GM12878 (cell line): Measurements from ENCODE around the gene HS6ST3. TPM values are rescaled to one million over a fixed set of nuclear protein-coding genes. Genes with fewer than 3 reads are reported as not detected.

Source experiments
- ATAC-seq: fragments of 200-7000 bp; cut with Tn5 transposase; 3 replicates; pipeline ENCODE4 v1.9.1; 2020; ENCODE audit warnings: mild to moderate bottlenecking, moderate library complexity
- BruUV-seq: library from RNA; stranded (reverse); fragments of 400-500 nt; replicated peaks from 2 replicates; lab custom pipeline; 2021; lab: Mats Ljungman, UMichigan
- CTCF ChIA-PET: fragments of 300-600 bp; sonication (Branson Sonifier 250); formaldehyde crosslinking; extraction: SDS; loops from one replicate; lab custom pipeline; 2021; ENCODE audit warnings: inconsistent platforms; lab: Yijun Ruan, JAX
- POLR2A ChIA-PET: fragments of 350-600 bp; formaldehyde crosslinking; extraction: SDS; loops from one replicate; lab custom pipeline; 2021; ENCODE audit warnings: inconsistent platforms; lab: Charles Lee
- RAD21 ChIA-PET: fragments of 300-600 bp; sonication (Branson Sonifier 250); formaldehyde crosslinking; loops from one replicate; lab custom pipeline; 2023; ENCODE audit warnings: antibody characterized with exemption; ENCODE audit not compliant: unreplicated experiment; lab: Charles Lee
- SMC1A ChIA-PET: fragments of 300-600 bp; sonication (Branson Sonifier 250); formaldehyde crosslinking; loops from one replicate; lab custom pipeline; 2023; ENCODE audit not compliant: unreplicated experiment, uncharacterized antibody; lab: Charles Lee
- DNase-seq: peaks from one replicate; pipeline ENCODE4 v3.0.0-alpha.2; 2011; ENCODE audit warnings: low read depth, low spot score
- FAIRE-seq: peaks from 3 replicates; lab custom pipeline; 2011; peaks lifted over from hg19 to GRCh38; lab: Jason Lieb, UNC
- H2AFZ ChIP-seq: 2 replicates; pipeline ENCODE4 v1.6.0; 2011; ENCODE audit warnings: low read depth, low read length, control low read depth; ENCODE audit not compliant: control insufficient read depth
- H3K27ac ChIP-seq: 2 replicates; pipeline ENCODE4 v1.5.1; 2011; ENCODE audit warnings: control low read depth; ENCODE audit not compliant: control insufficient read depth, insufficient read depth
- H3K27me3 ChIP-seq, 2 experiments: replicated peaks in 1 of 2; 2 replicates each; pipeline versions ENCODE4 v1.6.0 to v1.6.1; 2011; ENCODE audit warnings: low read length in 1 of 2; ENCODE audit not compliant: control insufficient read depth in 2 of 2, insufficient read depth in 2 of 2
- H3K36me3 ChIP-seq, 2 experiments: 2 replicates each; pipeline ENCODE4 v1.5.1; 2011; ENCODE audit warnings: low read length in 1 of 2; ENCODE audit not compliant: control insufficient read depth in 2 of 2, insufficient read depth in 2 of 2
- H3K4me1 ChIP-seq: 2 replicates; pipeline ENCODE4 v1.6.1; 2011; ENCODE audit warnings: mild to moderate bottlenecking, low read length, moderate library complexity, mixed read lengths; ENCODE audit not compliant: control insufficient read depth, insufficient read depth
- H3K4me2 ChIP-seq: 2 replicates; pipeline ENCODE4 v1.6.0; 2011; ENCODE audit warnings: control low read depth; ENCODE audit not compliant: control insufficient read depth, insufficient read depth
- H3K4me3 ChIP-seq: fragments of 200-600 bp; sonication (generic); 2 replicates; pipeline ENCODE4 v1.5.1; 2016
- H3K79me2 ChIP-seq: 2 replicates; pipeline ENCODE4 v1.6.0; 2011; ENCODE audit warnings: low read length; ENCODE audit not compliant: control insufficient read depth, insufficient read depth
- H3K9ac ChIP-seq: 2 replicates; pipeline ENCODE4 v1.8.0; 2011; ENCODE audit warnings: low read length, control low read depth, mixed read lengths; ENCODE audit not compliant: control insufficient read depth, insufficient read depth
- H3K9me3 ChIP-seq: replicated peaks from 3 replicates; pipeline ENCODE4 v1.5.1; 2011; ENCODE audit warnings: mild to moderate bottlenecking, low read length; ENCODE audit not compliant: control insufficient read depth, insufficient read depth
- H4K20me1 ChIP-seq: 2 replicates; pipeline ENCODE4 v1.6.0; 2011; ENCODE audit not compliant: control insufficient read depth, insufficient read depth
- CHD1 ChIP-seq: IDR thresholded peaks from 2 replicates; pipeline ENCODE4 v1.6.1; 2012; ENCODE audit warnings: low read depth, low read length, improper control_type of control experiment
- ESRRA ChIP-seq: IDR thresholded peaks from 2 replicates; pipeline ENCODE4 v1.6.1; 2012; ENCODE audit warnings: mild to moderate bottlenecking, low read length, improper control_type of control experiment
- FOXK2 ChIP-seq: fragments of 450-650 bp; IDR thresholded peaks from 2 replicates; pipeline ENCODE4 v1.6.1; 2017; ENCODE audit warnings: mild to moderate bottlenecking, moderate library complexity
- HDAC6 ChIP-seq: fragments of 200-600 bp; sonication (generic); IDR thresholded peaks from one replicate; pipeline ENCODE4 v1.8.0; 2017; ENCODE audit warnings: antibody characterized with exemption; ENCODE audit not compliant: unreplicated experiment
- IRF3 ChIP-seq: fragments of 450-650 bp; IDR thresholded peaks from 2 replicates; pipeline ENCODE4 v1.6.1; 2014; ENCODE audit warnings: mild to moderate bottlenecking
- NRF1 ChIP-seq: conservative IDR thresholded peaks from 2 replicates; pipeline ENCODE4 v1.6.1; 2011; ENCODE audit warnings: mild to moderate bottlenecking, low read depth, low read length, improper control_type of control experiment
- RB1 ChIP-seq: fragments of 450-650 bp; formaldehyde crosslinking; IDR thresholded peaks from 2 replicates; pipeline ENCODE4 v1.6.1; 2017; ENCODE audit warnings: mild to moderate bottlenecking, borderline replicate concordance
- SKIL ChIP-seq: fragments of 450-650 bp; IDR thresholded peaks from 2 replicates; pipeline ENCODE4 v1.6.1; 2017; ENCODE audit warnings: mild to moderate bottlenecking, low read depth, inconsistent platforms; ENCODE audit not compliant: poor library complexity, severe bottlenecking
- ZNF217 ChIP-seq: fragments of 450-650 bp; IDR thresholded peaks from 2 replicates; pipeline ENCODE4 v1.6.1; 2017; ENCODE audit warnings: antibody characterized with exemption, mild to moderate bottlenecking
- ZSCAN29 ChIP-seq: fragments of 450-650 bp; IDR thresholded peaks from 2 replicates; pipeline ENCODE4 v1.6.1; 2017; ENCODE audit warnings: mild to moderate bottlenecking, moderate library complexity
- WGBS: methylation state at CpG from one replicate; pipeline ENCODE4 v1.1.6; 2016; ENCODE audit warnings: low lambda C conversion rate; ENCODE audit not compliant: insufficient replicate concordance, insufficient coverage; ENCODE audit errors: missing lambda C conversion rate; 5-methylcytosine and 5-hydroxymethylcytosine counted together
- in situ Hi-C: fragments of 300-500 bp; cut with MboI; formaldehyde crosslinking; loops from 9 replicates; pipeline ENCODE4 v1.14.3; 2018; ENCODE audit warnings: mixed read lengths
- intact Hi-C: fragments of 100-400 bp; cut with micrococcal nuclease; formaldehyde crosslinking; loops from one replicate; pipeline ENCODE4 v1.14.2; 2022; ENCODE audit not compliant: unreplicated experiment
- polyA plus RNA-seq, 11 experiments: library from polyadenylated mRNA; depleted of rRNA in 4 of 11; unstranded in 6 of 11; stranded (reverse) in 5 of 11; fragments of >200 nt; fragmentation: Nextera tagmentation in 4 of 11; fragmentation: Illumina TruSeq in 1 of 11; extraction: Ambion mirVana in 4 of 11; extraction: Trizol in 1 of 11; gene quantifications; 1 replicate in 1 of 11; 2 replicates in 10 of 11; pipeline versions ENCODE4 v1.2.1 to v1.2.3, GENCODE V29; 2011 to 2016; ENCODE audit warnings: inconsistent platforms in 2 of 11, missing spikeins in 2 of 11, low read depth in 1 of 11
- total RNA-seq, 4 experiments: library from RNA; depleted of rRNA in 3 of 4; stranded (reverse); fragments of >200 nt in 3 of 4; fragmentation: Illumina TruSeq in 1 of 4; extraction: Trizol in 1 of 4; gene quantifications; 2 replicates each; pipeline versions ENCODE4 v1.2.1 to v1.2.3, GENCODE V29; 2013 to 2021
- TF ChIP-seq, protein P1 (sequence below): fragments of 450-650 bp; IDR thresholded peaks from 2 replicates; pipeline ENCODE4 v1.6.1; 2018; ENCODE audit warnings: borderline replicate concordance, mild to moderate bottlenecking; ENCODE audit not compliant: partially characterized antibody
- TF ChIP-seq, protein P2 (sequence below): IDR thresholded peaks from 2 replicates; pipeline ENCODE4 v1.6.1; 2012; ENCODE audit warnings: mild to moderate bottlenecking, low read depth, low read length

HS6ST3 gene
- total and polyA plus RNA-seq, 10 of the 15 experiments (the other 5 are each of a cell fraction or from before 2014, with no cell fraction given) = under 0.01 to 2.9 TPM; not detected in 8

DNA sequence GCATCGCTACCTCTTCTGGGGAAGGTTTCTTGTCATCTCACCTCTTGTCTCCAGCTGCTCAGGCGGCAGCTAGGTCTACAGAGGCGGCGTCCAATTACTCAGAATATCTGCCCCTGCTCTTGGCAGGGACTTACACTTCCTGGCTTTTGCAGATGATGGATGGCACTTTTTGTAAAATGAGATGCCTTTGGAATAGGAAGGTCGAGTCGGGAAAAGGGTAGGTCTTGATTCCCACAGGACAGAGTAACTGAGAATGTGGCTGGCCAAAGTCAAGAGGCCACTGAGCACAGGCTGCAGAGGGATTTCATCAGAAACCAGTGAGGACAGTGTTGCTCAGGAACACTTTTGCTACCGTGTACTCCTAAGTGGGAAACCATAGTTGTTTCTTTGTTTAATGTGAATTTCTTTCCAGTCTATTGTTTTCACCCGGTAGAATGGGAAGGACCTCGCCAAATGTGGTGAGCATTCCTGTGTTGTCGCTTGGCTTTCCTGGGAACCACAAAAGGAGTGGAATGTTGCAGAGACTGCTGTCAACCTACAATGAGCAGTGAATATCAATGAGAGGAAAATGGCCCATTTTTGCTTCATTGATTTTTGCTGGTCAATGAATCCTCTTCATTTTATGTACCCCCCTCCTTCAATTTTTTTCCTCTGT is 383.7 kb downstream of the HS6ST3 start (continued):
- TF ChIP-seq IRF3 (no peak), ZSCAN29 (no peak), ESRRA (no peak), FOXK2 (no peak)

DNA sequence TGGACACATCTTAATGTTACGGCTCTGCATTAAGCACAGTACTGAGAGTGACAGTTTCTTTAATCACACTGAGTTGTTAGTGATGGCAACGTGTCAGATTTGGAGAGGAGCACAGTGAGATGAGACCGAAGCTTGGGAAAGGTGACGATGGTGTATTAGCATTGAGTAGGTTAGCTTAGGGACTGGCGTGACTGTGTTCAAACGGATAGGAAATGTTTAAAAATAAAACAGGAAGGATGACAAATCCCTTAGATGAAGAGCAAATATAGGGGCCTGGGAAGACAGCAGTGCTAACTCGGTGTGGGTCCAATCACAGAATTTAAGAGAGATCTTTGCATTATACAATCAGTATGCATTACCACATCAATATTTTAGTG is 384.3 kb downstream of the HS6ST3 start:
- CTCF ChIA-PET = no interaction called here
- Histone ChIP-seq H3K4me1 (no peaks in the 10 kb centered on the region), H2AFZ (no peak overlapping the region), H3K4me3 (no peak overlapping the region), H3K9ac (no peak overlapping the region), H4K20me1 (no peaks in the 10 kb centered on the region), H3K9me3 (no peaks in the 10 kb centered on the region), H3K79me2 (no peaks in the 10 kb centered on the region), H3K4me2 (no peak overlapping the region), H3K27me3 (no peaks in the 10 kb centered on the region), H3K36me3 (no peaks in the 10 kb centered on the region), H3K27ac (no peak overlapping the region)
- TF ChIP-seq, protein P1, sequence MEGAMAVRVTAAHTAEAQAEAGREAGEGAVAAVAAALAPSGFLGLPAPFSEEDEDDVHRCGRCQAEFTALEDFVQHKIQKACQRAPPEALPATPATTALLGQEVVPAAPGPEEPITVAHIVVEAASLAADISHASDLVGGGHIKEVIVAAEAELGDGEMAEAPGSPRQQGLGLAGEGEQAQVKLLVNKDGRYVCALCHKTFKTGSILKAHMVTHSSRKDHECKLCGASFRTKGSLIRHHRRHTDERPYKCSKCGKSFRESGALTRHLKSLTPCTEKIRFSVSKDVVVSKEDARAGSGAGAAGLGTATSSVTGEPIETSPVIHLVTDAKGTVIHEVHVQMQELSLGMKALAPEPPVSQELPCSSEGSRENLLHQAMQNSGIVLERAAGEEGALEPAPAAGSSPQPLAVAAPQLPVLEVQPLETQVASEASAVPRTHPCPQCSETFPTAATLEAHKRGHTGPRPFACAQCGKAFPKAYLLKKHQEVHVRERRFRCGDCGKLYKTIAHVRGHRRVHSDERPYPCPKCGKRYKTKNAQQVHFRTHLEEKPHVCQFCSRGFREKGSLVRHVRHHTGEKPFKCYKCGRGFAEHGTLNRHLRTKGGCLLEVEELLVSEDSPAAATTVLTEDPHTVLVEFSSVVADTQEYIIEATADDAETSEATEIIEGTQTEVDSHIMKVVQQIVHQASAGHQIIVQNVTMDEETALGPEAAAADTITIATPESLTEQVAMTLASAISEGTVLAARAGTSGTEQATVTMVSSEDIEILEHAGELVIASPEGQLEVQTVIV = no peak
- TF ChIP-seq ZNF217 = no peak
- TF ChIP-seq SKIL = no peak
- TF ChIP-seq HDAC6 = no peak
- TF ChIP-seq CHD1 = no peak
- no peak for TF ChIP-seq NRF1
- TF ChIP-seq, protein P2, sequence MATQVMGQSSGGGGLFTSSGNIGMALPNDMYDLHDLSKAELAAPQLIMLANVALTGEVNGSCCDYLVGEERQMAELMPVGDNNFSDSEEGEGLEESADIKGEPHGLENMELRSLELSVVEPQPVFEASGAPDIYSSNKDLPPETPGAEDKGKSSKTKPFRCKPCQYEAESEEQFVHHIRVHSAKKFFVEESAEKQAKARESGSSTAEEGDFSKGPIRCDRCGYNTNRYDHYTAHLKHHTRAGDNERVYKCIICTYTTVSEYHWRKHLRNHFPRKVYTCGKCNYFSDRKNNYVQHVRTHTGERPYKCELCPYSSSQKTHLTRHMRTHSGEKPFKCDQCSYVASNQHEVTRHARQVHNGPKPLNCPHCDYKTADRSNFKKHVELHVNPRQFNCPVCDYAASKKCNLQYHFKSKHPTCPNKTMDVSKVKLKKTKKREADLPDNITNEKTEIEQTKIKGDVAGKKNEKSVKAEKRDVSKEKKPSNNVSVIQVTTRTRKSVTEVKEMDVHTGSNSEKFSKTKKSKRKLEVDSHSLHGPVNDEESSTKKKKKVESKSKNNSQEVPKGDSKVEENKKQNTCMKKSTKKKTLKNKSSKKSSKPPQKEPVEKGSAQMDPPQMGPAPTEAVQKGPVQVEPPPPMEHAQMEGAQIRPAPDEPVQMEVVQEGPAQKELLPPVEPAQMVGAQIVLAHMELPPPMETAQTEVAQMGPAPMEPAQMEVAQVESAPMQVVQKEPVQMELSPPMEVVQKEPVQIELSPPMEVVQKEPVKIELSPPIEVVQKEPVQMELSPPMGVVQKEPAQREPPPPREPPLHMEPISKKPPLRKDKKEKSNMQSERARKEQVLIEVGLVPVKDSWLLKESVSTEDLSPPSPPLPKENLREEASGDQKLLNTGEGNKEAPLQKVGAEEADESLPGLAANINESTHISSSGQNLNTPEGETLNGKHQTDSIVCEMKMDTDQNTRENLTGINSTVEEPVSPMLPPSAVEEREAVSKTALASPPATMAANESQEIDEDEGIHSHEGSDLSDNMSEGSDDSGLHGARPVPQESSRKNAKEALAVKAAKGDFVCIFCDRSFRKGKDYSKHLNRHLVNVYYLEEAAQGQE = no peak
- TF ChIP-seq RB1 = no peak
- in situ Hi-C loops = no loop called here
- intact Hi-C loops = no loop called here
- ATAC-seq (no peak), DNase-seq (no peak), FAIRE-seq (no peak)
- 15% methylated on average over 7 of the region's 7 CpGs for WGBS
- SMC1A ChIA-PET = no interaction called here
- RAD21 ChIA-PET = no interaction called here
- POLR2A ChIA-PET = no interaction called here
- BruUV-seq = no TSS peak
